ENCODE data around the gene VPS51. TPM values are rescaled to one million over a fixed set of nuclear protein-coding genes. Genes with fewer than 3 reads are reported as not detected.

VPS51 gene
- total and polyA plus RNA-seq, 2 of the 13 experiments (the other 11 are each of a cell fraction or from before 2014, with no cell fraction given): 76.3 to 90.6 TPM

- no peak for TF ChIP-seq NR3C1 (CRISPR knock-in tag; IDR thresholded peaks at IDR 0.05)
- TF ChIP-seq SIX4 (CRISPR knock-in tag; IDR thresholded peaks at IDR 0.05): no peak
- peak; percentile 54; the same call in 1 of the 2 replicates for TF ChIP-seq TFDP1 (CRISPR knock-in tag; IDR thresholded peaks at IDR 0.05; ENCODE audit: borderline replicate concordance)
- no peak for TF ChIP-seq ZNF235 (CRISPR knock-in tag; IDR thresholded peaks at IDR 0.05; ENCODE audit: borderline replicate concordance)
- peak; percentile 24; the same call in 1 of the 2 replicates for TF ChIP-seq ATF7-NPFF (CRISPR knock-in tag; IDR thresholded peaks at IDR 0.05; ENCODE audit: low read depth)
- peak; percentile 9; the same call in 1 of the 2 replicates for TF ChIP-seq ZNF260 (CRISPR knock-in tag; IDR thresholded peaks at IDR 0.05; ENCODE audit: borderline replicate concordance, low read depth)
- TF ChIP-seq ZNF713 (CRISPR knock-in tag; IDR thresholded peaks at IDR 0.05): no peak
- no peak for TF ChIP-seq ZNF432 (CRISPR knock-in tag; IDR thresholded peaks at IDR 0.05; ENCODE audit: borderline replicate concordance)
- TF ChIP-seq CHD2 (IDR thresholded peaks at IDR 0.05; ENCODE audit: low read depth, low read length): no peak
- TF ChIP-seq MZF1 (CRISPR knock-in tag; IDR thresholded peaks at IDR 0.05; ENCODE audit: borderline replicate concordance): no peak
- peak; percentile 3 for TF ChIP-seq YY1 (IDR thresholded peaks at IDR 0.05; ENCODE audit: insufficient read depth, insufficient replicate concordance, low read depth, low read length)
- TF ChIP-seq, protein P1, sequence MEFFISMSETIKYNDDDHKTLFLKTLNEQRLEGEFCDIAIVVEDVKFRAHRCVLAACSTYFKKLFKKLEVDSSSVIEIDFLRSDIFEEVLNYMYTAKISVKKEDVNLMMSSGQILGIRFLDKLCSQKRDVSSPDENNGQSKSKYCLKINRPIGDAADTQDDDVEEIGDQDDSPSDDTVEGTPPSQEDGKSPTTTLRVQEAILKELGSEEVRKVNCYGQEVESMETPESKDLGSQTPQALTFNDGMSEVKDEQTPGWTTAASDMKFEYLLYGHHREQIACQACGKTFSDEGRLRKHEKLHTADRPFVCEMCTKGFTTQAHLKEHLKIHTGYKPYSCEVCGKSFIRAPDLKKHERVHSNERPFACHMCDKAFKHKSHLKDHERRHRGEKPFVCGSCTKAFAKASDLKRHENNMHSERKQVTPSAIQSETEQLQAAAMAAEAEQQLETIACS (CRISPR knock-in tag; IDR thresholded peaks at IDR 0.05): no peak
- TF ChIP-seq ZNF232 (CRISPR knock-in tag; IDR thresholded peaks at IDR 0.05; ENCODE audit: borderline replicate concordance): no peak
- no peak for TF ChIP-seq AFF4 (CRISPR knock-in tag; IDR thresholded peaks at IDR 0.05)
- TF ChIP-seq ZKSCAN8 (CRISPR knock-in tag; IDR thresholded peaks at IDR 0.05; ENCODE audit: borderline replicate concordance): no peak
- TF ChIP-seq PCBP2 (optimal IDR thresholded peaks at IDR 0.05; ENCODE audit: low read depth, low read length, poor library complexity, severe bottlenecking): no peak
- TF ChIP-seq ZNF256 (CRISPR knock-in tag; conservative IDR thresholded peaks at IDR 0.05): no peak
- TF ChIP-seq, protein P2, sequence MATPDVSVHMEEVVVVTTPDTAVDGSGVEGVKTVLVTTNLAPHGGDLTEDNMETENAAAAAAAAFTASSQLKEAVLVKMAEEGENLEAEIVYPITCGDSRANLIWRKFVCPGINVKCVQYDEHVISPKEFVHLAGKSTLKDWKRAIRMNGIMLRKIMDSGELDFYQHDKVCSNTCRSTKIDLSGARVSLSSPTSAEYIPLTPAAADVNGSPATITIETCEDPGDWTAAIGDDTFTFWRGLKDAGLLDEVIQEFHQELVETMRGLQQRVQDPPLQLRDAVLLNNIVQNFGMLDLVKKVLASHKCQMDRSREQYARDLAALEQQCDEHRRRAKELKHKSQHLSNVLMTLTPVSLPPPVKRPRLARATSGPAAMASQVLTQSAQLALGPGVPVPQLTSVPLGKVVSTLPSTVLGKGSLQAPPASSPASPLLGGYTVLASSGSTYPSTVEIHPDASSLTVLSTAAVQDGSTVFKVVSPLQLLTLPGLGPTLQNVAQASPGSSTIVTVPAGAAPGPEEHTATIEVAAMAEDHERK (CRISPR knock-in tag; IDR thresholded peaks at IDR 0.05; ENCODE audit: low read depth): no peak
- TF ChIP-seq ZNF720 (CRISPR knock-in tag; IDR thresholded peaks at IDR 0.05): 0 out of 2 replicates have a peak, but pooled peaks have one; percentile 16
- TF ChIP-seq HHEX (CRISPR knock-in tag; IDR thresholded peaks at IDR 0.05): no peak
- peak; percentile 0 for TF ChIP-seq U2AF1 (optimal IDR thresholded peaks at IDR 0.05; ENCODE audit: low read depth, low read length)
Measured at GRCh38 chr11:65116370-65117205, 20.6 kb downstream of the VPS51 start (continued).
